ENCODE data around the gene DSE.

DSE gene

GRCh38 chr6:116444575-116444974 lies 73.8 kb downstream of the DSE start:
- H3K4me3 ChIP-seq (ENCODE audit: low read depth, low read length): no peak overlapping the region

- no peak overlapping the region for H3K4me3 ChIP-seq (ENCODE audit: low read depth, low read length)
Observed at GRCh38 chr6:116445102-116445501, 74.4 kb downstream of the DSE start.

- H3K4me3 ChIP-seq (ENCODE audit: low read depth, low read length): no peak overlapping the region
Observed at GRCh38 chr6:116446399-116446798, 75.7 kb downstream of the DSE start.

GRCh38 chr6:116447052-116447451 lies 76.3 kb downstream of the DSE start:
- no peak overlapping the region for H3K4me3 ChIP-seq (ENCODE audit: low read depth, low read length)

- no peak overlapping the region for H3K4me3 ChIP-seq (ENCODE audit: low read depth, low read length)
Observed at GRCh38 chr6:116447496-116448011, 76.8 kb downstream of the DSE start.

- H3K4me3 ChIP-seq (ENCODE audit: low read depth, low read length): no peak overlapping the region
Observed at GRCh38 chr6:116449565-116449964, 78.8 kb downstream of the DSE start.

- no peak overlapping the region for H3K4me3 ChIP-seq (ENCODE audit: low read depth, low read length)
Observed at GRCh38 chr6:116450185-116450710, 79.5 kb downstream of the DSE start.

GRCh38 chr6:116450769-116451740 lies 80.3 kb downstream of the DSE start:
- H3K4me3 ChIP-seq (ENCODE audit: low read depth, low read length): no peak overlapping the region

GRCh38 chr6:116451916-116452315 lies 81.2 kb downstream of the DSE start:
- no peak overlapping the region for H3K4me3 ChIP-seq (ENCODE audit: low read depth, low read length)

- H3K4me3 ChIP-seq (ENCODE audit: low read depth, low read length): no peak overlapping the region
Observed at GRCh38 chr6:116452531-116452930, 81.8 kb downstream of the DSE start.

GRCh38 chr6:116456106-116456505 lies 85.4 kb downstream of the DSE start:
- no peak overlapping the region for H3K4me3 ChIP-seq (ENCODE audit: low read depth, low read length)

GRCh38 chr6:116456927-116457326 lies 86.2 kb downstream of the DSE start:
- H3K4me3 ChIP-seq (ENCODE audit: low read depth, low read length): no peak overlapping the region

- H3K4me3 ChIP-seq (ENCODE audit: low read depth, low read length): no peak overlapping the region
Observed at GRCh38 chr6:116458264-116458663, 87.5 kb downstream of the DSE start.

GRCh38 chr6:116459927-116460326 lies 89.2 kb downstream of the DSE start:
- H3K4me3 ChIP-seq (ENCODE audit: low read depth, low read length): no peak overlapping the region

- peak within 1 kb of the TSS; percentile 34 for H3K4me3 ChIP-seq (ENCODE audit: low read depth, low read length)
Observed at GRCh38 chr6:116461331-116461931, 90.7 kb downstream of the DSE start, which contains the start of gene CALHM6. CALHM6 (plus strand) TSS chr6:116461375; CDS start chr6:116461930, 555 bp downstream.

- peak overlapping the region; percentile 34 for H3K4me3 ChIP-seq (ENCODE audit: low read depth, low read length)
Observed at GRCh38 chr6:116461932-116462885, 91.5 kb downstream of the DSE start.

GRCh38 chr6:116463301-116463700 lies 92.6 kb downstream of the DSE start:
- no peak overlapping the region for H3K4me3 ChIP-seq (ENCODE audit: low read depth, low read length)

GRCh38 chr6:116465246-116465645 lies 94.5 kb downstream of the DSE start:
- no peak overlapping the region for H3K4me3 ChIP-seq (ENCODE audit: low read depth, low read length)

GRCh38 chr6:116467096-116467495 lies 96.3 kb downstream of the DSE start:
- no peak overlapping the region for H3K4me3 ChIP-seq (ENCODE audit: low read depth, low read length)

- no peak overlapping the region for H3K4me3 ChIP-seq (ENCODE audit: low read depth, low read length)
Observed at GRCh38 chr6:116467514-116467913, 96.8 kb downstream of the DSE start.

Measured in iPS-11a (cell line).